ENCODE measurements around the gene RNFT2.

The RNFT2 gene

DNA sequence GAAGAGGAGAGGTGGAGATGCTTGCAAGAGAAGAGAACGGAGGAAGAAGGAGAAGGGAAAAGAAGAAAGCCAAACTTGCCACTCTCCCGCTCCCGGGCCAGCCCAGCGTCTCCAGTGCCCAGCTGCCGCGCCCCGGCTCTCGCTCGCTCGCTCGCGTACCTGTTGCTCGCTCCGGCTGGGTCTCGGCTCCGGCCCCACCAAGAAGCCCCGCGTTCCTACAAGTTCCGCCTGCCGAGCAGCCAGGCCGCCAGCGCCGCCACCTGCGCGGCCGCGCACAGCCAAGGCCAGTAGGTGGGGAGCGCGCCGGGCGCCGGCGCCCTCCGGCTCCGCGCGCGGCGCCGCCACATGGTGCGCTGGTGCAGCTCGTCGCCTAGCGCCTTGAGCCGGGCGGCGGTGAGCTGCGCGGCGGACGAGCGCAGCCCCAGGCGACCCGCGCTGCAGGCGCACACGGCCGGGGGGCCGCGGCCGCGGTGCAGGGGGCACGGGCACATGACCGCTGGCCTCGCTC, 142.8 kb downstream of the RNFT2 start:
- DNase-seq = peak; percentile 31

- DNase-seq = no peak
These were observed 143.3 kb downstream of the RNFT2 start, which contains the start of gene HRK for GRCh38 chr12:116881325-116881876. Gene HRK, minus strand, starts transcription at chr12:116881441. Its CDS starts 134 bp downstream, at chr12:116881307.

GRCh38 chr12:116881877-116882507, 143.9 kb downstream of the RNFT2 start:
- no peak for DNase-seq

DNA sequence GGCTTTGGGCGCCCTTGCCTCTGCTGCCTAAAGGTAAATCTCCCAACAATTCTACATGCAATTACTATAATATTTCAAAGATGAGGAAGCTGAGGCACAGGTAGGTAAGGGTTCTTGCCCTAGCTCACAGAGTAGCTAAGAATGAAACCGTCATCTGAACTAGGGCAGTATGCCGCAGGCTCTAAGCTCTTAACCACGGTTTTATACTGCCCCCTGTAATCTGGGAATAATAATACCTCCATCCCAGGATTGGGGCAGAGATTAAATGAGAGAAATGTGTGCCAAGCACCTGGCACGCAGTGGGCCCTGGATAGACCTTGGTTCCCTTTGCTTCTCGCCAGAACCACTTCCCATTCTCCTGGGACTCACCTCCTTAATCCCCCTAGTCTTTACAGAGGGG, 144.6 kb downstream of the RNFT2 start:
- DNase-seq = peak; percentile 16

DNA sequence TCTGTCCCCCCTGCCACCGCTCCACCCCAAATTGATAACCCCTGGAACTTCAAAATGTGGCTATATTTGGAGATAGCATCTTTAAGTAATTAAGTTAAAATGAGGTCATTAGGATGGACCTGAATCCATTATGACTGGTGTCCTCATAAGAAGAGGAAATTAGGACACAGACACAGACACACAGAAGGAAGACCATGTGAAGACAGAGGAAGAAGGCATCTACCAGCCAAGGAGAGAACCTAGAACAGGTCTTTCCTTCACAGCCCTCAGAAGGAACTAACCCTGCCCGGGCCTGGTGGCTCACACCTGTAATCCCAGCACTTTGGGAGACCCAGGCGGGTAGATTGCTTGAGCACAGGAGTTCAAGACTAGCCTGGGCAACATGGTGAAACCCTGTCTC, 146.8 kb downstream of the RNFT2 start:
- no peak for DNase-seq

GRCh38 chr12:116885491-116885890, 147.4 kb downstream of the RNFT2 start:
- no peak for DNase-seq

- DNase-seq = no peak
These were observed 149.1 kb downstream of the RNFT2 start for GRCh38 chr12:116887244-116887643.

- no peak for DNase-seq
These were observed 149.8 kb downstream of the RNFT2 start for GRCh38 chr12:116887897-116888296.

DNA sequence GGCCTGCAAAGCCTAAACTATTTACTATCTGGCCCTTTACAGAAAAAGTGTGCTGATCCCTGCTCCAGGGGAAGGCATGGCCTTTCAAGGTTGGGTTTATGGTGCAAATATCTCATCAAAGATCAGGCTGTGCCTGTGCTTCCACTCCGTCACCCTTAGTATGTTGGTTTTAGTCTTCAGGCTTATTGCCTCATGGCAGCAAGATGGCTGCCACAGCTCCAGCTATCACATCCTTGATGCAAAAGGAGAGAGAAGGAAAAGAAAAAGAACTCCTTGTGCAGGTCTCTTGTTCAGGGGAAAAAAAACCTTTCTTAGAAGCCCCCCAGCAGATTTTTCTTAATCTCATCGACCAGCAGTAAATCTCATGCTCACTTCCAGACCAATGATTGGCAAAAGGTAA, 152.2 kb downstream of the RNFT2 start:
- DNase-seq = no peak

DNA sequence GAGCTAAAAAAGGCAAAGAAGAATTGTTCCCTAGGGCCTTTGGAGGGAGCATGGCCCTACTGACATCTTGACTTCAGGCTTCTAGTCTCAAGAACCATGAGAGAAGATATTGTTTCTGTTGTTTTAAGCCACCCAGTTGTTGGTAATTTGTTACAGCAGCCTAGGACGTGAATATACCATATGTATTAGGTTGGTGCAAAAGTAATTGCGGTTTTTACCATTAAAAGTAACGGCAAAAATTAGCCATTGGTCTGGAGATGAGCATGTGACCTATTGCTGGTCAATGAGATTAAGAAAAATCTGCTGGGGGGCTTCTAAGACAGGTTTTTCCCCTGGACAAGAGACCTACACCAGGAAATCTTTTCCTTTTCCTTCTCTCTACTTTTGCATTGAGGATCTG, 152.9 kb downstream of the RNFT2 start:
- DNase-seq = no peak

DNA sequence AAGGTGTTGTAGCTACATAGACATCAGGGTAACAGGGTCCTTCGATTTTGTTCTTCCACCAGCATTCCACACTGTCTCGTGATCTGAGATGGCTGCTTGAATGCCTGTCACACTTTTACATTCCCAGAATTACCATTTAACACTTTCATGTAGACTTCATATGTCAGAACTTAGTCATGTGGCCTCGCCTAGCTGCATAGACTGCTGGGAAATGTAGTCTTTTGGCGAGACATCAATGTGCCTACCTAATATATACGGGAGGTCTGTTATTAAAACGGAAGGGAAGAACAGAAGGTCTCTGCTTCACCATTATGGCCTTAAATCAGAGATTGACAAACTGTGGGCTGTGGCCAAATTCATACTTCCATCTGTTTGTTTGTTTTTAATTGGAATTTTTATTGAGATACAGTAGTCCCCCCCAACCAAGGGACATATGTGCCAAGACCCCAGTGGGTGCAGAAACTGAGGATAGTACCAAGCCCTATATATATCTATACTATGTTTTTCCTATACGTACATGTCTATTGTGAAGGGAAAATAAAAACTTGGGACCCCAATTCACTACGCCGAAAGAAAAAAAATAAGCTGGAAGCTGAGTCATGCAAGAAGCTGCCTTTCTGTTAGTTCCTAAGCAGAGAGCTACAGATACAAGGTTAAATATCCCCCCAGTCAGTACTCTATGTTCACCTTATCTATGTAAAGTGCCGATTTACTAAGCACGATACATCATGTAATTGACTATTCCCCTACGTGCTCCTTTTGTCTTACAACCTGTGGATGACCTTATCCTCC, 154.4 kb downstream of the RNFT2 start:
- no peak for DNase-seq

GRCh38 chr12:116894913-116895312, 156.8 kb downstream of the RNFT2 start:
- no peak for DNase-seq

- DNase-seq = no peak
These were observed 158.4 kb downstream of the RNFT2 start for GRCh38 chr12:116896411-116896924.

- DNase-seq = no peak
These were observed 159.4 kb downstream of the RNFT2 start for GRCh38 chr12:116897476-116897875.

DNA sequence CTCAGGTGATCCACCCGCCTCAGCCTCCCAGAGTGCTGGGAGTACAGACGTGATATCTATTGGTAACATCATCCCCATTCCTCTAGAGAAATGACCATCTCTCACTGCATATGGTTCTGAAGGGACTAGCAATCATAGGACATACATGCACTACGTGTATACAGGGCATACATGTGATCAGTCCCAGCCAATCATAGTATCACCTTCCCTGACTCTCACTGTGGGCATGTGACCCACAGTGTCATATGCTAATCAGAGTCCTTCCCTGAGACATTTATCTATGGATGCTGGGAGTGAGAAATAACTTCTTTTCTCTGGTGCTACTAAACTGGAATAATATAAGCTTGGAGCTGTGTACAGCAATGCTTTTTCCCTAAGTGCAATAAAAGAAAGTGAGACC, 160.6 kb downstream of the RNFT2 start:
- DNase-seq = no peak

- no peak for DNase-seq
These were observed 163.5 kb downstream of the RNFT2 start for GRCh38 chr12:116901612-116902011.

All from activated CD4-positive, alpha-beta T cell treated with anti-CD3 and anti-CD28 coated beads, Interleukin-2, amount 50 U/mL, for 16 hours (primary cell).